ENCODE results near the gene CGREF1. TPM values are rescaled to one million over a fixed set of nuclear protein-coding genes. Genes with fewer than 3 reads are reported as not detected.

CGREF1 gene
- total RNA-seq, 1 experiment from 2014 or later: 4.0 TPM

DNA sequence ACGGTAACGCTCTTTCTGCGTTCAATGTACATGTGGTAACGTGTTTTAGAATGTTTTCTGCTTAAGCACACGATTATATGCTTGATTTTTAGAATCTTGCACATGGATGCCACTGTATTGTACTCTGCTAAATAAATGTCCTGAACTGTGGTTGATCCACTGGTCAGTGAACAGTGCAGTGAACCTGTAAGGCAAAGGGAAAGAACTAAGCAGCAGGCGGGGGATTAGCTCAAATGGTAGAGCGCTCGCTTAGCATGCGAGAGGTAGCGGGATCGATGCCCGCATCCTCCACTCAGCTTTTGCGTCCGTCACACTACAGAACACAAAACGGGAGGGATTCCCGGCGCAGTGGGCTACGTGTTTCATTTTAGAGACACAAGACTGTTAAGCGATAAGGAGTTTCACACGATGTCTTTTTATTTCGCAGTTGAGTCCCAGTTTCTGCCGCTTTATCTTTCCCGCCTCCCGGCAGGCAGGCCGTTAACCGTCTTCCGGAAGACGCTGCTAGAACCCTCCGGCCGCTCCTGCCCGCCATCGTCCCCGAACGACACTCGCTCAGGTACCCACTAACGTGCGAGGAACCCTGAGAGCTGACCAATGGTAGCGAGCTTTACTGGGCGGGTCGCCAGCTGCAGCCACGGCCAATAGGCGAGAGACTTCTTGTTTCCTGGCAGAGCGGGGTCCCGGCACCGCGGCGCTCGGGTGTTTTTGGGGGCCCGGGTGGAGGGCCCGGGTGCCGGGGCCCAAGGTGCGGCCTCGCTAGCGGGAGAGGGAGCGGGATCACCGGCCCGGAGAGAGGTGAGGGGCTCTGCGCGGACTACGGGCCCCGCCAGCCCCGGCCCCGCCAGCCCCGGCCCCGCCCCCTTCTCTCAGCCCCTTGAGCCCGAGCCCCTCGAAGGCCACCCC is 67.7 kb downstream of the CGREF1 start, which contains the start of gene AGBL5 (continued):
- TF ChIP-seq POLR2AphosphoS5 (IDR thresholded peaks at IDR 0.05; ENCODE audit: low read depth, low read length): peak; percentile 75
- TF ChIP-seq TCF7L2 (IDR thresholded peaks at IDR 0.05; ENCODE audit: borderline replicate concordance, extremely low read depth, insufficient read depth, insufficient read length): peak; percentile 5
- TF ChIP-seq SP1 (IDR thresholded peaks at IDR 0.05; ENCODE audit: low read depth): no peak
- no peak for TF ChIP-seq ZFX (IDR thresholded peaks at IDR 0.05)
- TF ChIP-seq POLR2A (IDR thresholded peaks at IDR 0.05; ENCODE audit: borderline replicate concordance, extremely low read depth, insufficient read depth, insufficient read length): peak; percentile 59

Other genes with a start within 250 kb of the CGREF1 start
- gene MAPRE3, start 148.5 kb downstream of the CGREF1 start, total RNA-seq (2021; ENCODE audit: unreplicated experiment): 12.1 TPM
- 69.8 TPM for gene TMEM214, start 86.2 kb downstream of the CGREF1 start, total RNA-seq (2021; ENCODE audit: unreplicated experiment)
- gene AGBL5, start 67.5 kb downstream of the CGREF1 start, total RNA-seq (2021; ENCODE audit: unreplicated experiment): 40.0 TPM
- 187 TPM for gene OST4, start 47.5 kb downstream of the CGREF1 start, total RNA-seq (2021; ENCODE audit: unreplicated experiment)
- 0.59 TPM for gene EMILIN1, start 40.5 kb downstream of the CGREF1 start, total RNA-seq (2021; ENCODE audit: unreplicated experiment)
- 6.7 TPM for gene KHK, start 32.4 kb downstream of the CGREF1 start, total RNA-seq (2021; ENCODE audit: unreplicated experiment)
- gene ABHD1, start 4.7 kb upstream of the CGREF1 start, total RNA-seq (2021; ENCODE audit: unreplicated experiment): not detected
- 54.2 TPM for gene PREB, start 15.5 kb upstream of the CGREF1 start, total RNA-seq (2021; ENCODE audit: unreplicated experiment)
- gene PRR30, start 20.3 kb upstream of the CGREF1 start, total RNA-seq (2021; ENCODE audit: unreplicated experiment): not detected
- gene TCF23, start 29.9 kb upstream of the CGREF1 start, total RNA-seq (2021; ENCODE audit: unreplicated experiment): not detected
- gene ATRAID, start 92.9 kb upstream of the CGREF1 start, total RNA-seq (2021; ENCODE audit: unreplicated experiment): 93.6 TPM
- 55.4 TPM for gene SLC5A6, start 93.1 kb upstream of the CGREF1 start, total RNA-seq (2021; ENCODE audit: unreplicated experiment)
- 114 TPM for gene CAD, start 98.2 kb upstream of the CGREF1 start, total RNA-seq (2021; ENCODE audit: unreplicated experiment)
- 20.5 TPM for gene SLC30A3, start 143.9 kb upstream of the CGREF1 start, total RNA-seq (2021; ENCODE audit: unreplicated experiment)
- 2.5 TPM for gene DNAJC5G, start 156.3 kb upstream of the CGREF1 start, total RNA-seq (2021; ENCODE audit: unreplicated experiment)
- gene TRIM54, start 163.3 kb upstream of the CGREF1 start, total RNA-seq (2021; ENCODE audit: unreplicated experiment): 2.0 TPM
- gene UCN, start 189.3 kb upstream of the CGREF1 start, total RNA-seq (2021; ENCODE audit: unreplicated experiment): 8.0 TPM
- gene MPV17, start 204.0 kb upstream of the CGREF1 start, total RNA-seq (2021; ENCODE audit: unreplicated experiment): 55.4 TPM
- 88.2 TPM for gene GTF3C2, start 237.6 kb upstream of the CGREF1 start, total RNA-seq (2021; ENCODE audit: unreplicated experiment)

All from HCT116 (cell line).